Astrocyte of the cerebellum (primary cell): ENCODE results near the gene MYO1D.
"Not testable (repeated sequence)": the region's sequence is repeated elsewhere in the genome, so short reads cannot be mapped to it uniquely, and the experiment has no call there.

ENCODE experiments used
- DNase-seq: peaks from one replicate; pipeline ENCODE4 v3.0.0-alpha.2; 2011; ENCODE audit warnings: low read depth
- H3K4me3 ChIP-seq: 2 replicates; pipeline ENCODE4 v1.5.1; 2011; ENCODE audit warnings: mild to moderate bottlenecking, low read depth, low read length, moderate library complexity
- in situ Hi-C: cut with HindIII; loops from 2 replicates; pipeline ENCODE4 v1.10.0; 2017; ENCODE audit warnings: low sequenced_read_pairs
- TF ChIP-seq, protein P1 (sequence below): IDR thresholded peaks from 2 replicates; pipeline ENCODE4 v1.5.1; 2012; ENCODE audit warnings: low read length, low read depth, moderate library complexity, mild to moderate bottlenecking; ENCODE audit errors: missing control alignments

MYO1D gene

DNA sequence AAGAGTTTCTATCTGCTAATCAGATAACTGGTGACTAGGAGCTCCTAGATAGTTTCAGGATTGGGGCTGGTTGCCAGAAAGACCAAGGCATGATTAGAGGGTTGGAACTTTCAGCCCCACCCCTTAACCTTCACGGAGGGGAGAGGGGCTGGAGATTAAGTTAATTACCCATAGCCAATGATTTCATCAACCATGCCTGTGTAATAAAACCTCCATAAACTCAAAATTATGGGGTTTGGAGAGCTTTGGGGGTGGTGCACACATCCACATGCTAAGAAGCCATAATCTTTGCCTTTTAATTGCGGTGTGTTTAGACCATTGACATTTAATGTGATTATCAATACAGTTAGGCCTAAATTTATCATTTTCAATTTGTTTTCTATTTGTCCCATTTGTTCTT lies 228.5 kb downstream of the MYO1D start:
- in situ Hi-C loops = no loop called here
- no peak overlapping the region for H3K4me3 ChIP-seq
- DNase-seq = no peak
- TF ChIP-seq, protein P1, sequence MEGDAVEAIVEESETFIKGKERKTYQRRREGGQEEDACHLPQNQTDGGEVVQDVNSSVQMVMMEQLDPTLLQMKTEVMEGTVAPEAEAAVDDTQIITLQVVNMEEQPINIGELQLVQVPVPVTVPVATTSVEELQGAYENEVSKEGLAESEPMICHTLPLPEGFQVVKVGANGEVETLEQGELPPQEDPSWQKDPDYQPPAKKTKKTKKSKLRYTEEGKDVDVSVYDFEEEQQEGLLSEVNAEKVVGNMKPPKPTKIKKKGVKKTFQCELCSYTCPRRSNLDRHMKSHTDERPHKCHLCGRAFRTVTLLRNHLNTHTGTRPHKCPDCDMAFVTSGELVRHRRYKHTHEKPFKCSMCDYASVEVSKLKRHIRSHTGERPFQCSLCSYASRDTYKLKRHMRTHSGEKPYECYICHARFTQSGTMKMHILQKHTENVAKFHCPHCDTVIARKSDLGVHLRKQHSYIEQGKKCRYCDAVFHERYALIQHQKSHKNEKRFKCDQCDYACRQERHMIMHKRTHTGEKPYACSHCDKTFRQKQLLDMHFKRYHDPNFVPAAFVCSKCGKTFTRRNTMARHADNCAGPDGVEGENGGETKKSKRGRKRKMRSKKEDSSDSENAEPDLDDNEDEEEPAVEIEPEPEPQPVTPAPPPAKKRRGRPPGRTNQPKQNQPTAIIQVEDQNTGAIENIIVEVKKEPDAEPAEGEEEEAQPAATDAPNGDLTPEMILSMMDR = no peak

DNA sequence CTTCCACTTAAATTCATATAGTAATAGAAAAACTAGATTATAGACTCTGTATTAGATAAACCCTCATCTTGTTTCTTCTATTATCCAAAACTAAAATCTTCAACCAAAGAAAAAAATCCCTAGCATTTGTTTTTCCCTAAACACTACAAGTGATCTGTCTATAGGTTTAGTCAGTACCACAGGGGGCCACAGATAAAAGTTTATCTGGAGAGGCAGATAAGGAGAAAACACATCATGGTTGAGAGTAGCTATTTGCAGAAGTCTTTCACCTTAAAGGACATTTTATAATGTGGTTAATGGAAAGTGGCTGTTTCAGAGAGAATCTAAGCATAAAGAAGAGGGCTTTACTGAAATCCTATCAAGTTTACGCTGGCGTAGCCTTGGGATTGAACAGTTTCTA lies 230.0 kb downstream of the MYO1D start:
- in situ Hi-C loops = no loop called here
- DNase-seq = no peak
- TF ChIP-seq, protein P1 = no peak
- H3K4me3 ChIP-seq = no peak overlapping the region

DNA sequence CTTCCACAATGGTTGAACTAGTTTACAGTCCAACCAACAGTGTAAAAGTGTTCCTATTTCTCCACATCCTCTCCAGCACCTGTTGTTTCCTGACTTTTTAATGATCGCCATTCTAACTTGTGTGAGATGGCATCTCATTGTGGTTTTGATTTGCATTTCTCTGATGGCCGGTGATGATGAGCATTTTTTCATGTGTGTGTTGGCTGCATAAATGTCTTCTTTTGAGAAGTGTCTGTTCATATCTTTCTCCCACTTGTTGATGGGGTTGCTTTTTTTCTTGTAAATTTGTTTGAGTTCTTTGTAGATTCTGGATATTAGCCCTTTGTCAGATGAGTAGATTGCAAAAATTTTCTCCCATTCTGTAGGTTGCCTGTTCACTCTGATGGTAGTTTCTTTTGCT lies 235.4 kb downstream of the MYO1D start:
- not testable (repeated sequence) for H3K4me3 ChIP-seq

GRCh38 chr17:32636598-32637218 lies 240.2 kb downstream of the MYO1D start:
- H3K4me3 ChIP-seq = no peak overlapping the region
- TF ChIP-seq, protein P1 = no peak
- in situ Hi-C loops = no loop called here
- no peak for DNase-seq

More for the DNA sequence above, 235.4 kb downstream of the MYO1D start:
- in situ Hi-C loops, DNase-seq: not testable (repeated sequence)

- no peak for DNase-seq
- in situ Hi-C loops = loop anchor here (5.0 kb wide), 1 partner anchor 38 kb away; no protein-coding TSS in a partner anchor
Observed at GRCh38 chr17:32634167-32634566, 242.8 kb downstream of the MYO1D start.

GRCh38 chr17:32631341-32632096 lies 245.4 kb downstream of the MYO1D start:
- no peak overlapping the region for H3K4me3 ChIP-seq
- DNase-seq = no peak
- in situ Hi-C loops = loop anchor here (5.0 kb wide), 1 partner anchor 41 kb away; no protein-coding TSS in a partner anchor
- TF ChIP-seq, protein P1 = no peak

More at GRCh38 chr17:32634167-32634566, 242.8 kb downstream of the MYO1D start:
- H3K4me3 ChIP-seq = no peak overlapping the region
- TF ChIP-seq, protein P1 = no peak
